Stimulated activated CD4-positive, alpha-beta T cell treated with anti-CD3 and anti-CD28 coated beads, Interleukin-12 subunit alpha, Interleukin-12 subunit beta, amount 100 ng/mL, for 24 hours (primary cell): Measurements from ENCODE around the gene CACNA1G.

ENCODE experiments used
- DNase-seq, 2 experiments: peaks; one replicate each; pipeline ENCODE4 v3.0.0-alpha.2; 2020; ENCODE audit warnings: low read depth in 2 of 2

The CACNA1G gene

DNA sequence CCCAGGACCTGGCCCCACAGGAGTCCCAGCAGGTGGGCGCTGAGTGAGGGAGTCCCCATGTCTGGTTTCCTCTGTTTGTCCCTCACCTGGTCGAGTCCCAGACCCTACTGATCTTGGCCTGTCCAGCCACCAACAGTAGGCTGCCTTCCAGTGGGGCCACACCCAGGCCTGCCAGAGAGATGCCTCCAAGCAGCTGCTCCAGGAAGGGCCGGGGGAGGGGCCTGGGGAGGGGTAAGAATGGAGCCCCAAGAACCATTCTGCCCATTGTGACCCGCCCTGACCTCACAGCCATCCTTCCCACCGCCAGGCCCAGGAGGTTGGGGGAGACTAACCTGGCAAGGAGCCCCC, 12.8 kb upstream of the CACNA1G start:
- DNase-seq = no peak

DNA sequence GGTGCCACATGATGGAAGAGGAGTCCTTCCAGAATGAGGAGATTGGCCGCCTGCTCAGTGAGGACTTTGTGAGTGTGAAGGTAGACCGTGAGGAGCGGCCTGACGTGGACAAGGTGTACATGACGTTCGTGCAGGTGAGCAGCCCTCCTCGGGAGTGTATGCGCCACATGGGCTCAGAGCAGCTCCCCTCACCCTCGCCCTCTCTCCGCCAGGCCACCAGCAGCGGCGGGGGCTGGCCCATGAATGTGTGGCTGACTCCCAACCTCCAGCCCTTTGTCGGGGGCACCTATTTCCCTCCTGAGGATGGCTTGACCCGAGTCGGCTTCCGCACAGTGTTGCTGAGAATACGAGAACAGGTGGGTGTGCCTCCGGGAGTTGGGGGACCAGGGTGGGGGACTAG, 11.7 kb upstream of the CACNA1G start:
- no peak for DNase-seq

DNA sequence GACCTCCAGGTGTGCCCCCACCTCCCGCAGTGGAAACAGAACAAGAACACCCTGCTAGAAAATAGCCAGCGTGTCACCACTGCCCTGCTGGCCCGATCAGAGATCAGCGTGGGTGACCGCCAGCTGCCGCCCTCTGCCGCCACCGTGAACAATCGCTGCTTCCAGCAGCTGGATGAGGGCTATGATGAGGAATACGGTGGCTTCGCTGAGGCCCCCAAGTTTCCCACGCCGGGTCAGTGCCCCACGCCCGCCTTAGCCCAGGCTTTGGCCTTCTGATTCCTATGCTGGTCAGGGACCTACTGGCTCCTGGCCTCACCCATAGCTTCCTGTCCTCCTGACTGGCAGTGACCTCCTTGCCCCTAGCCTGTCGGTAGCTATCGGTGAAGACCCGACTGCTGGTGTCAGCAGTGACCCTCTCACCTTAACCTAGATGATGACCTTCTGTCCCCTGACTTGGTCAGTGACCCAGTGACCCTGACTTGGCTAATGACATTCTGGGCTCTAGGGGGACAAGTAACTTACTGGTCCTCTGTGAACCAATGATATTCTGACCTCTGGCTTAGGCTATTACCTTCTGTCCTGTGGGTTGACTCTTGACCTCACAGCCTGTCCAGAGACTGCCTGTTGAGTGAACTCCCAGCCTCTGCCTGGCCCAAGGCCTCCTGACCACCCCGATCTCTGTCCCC, 11.1 kb upstream of the CACNA1G start:
- DNase-seq = no peak

DNA sequence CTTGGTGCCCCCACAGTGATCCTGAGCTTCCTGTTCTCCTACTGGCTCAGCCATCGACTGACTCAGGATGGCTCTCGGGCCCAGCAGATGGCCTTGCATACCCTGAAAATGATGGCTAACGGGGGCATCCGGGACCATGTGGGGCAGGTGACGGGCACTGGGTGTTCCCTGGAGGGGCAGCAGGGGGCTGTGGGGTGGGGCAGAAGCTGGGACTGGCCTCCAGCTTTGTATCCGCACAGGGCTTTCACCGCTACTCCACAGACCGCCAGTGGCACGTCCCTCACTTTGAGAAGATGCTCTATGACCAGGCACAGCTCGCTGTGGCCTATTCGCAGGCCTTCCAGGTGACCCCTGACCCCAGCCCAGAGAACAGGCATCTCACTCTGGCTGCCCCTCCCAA, 10.5 kb upstream of the CACNA1G start:
- no peak for DNase-seq

GRCh38 chr17:50550661-50551432, 9.7 kb upstream of the CACNA1G start:
- no peak for DNase-seq

GRCh38 chr17:50551433-50551815, 9.1 kb upstream of the CACNA1G start:
- no peak for DNase-seq

GRCh38 chr17:50551884-50552283, 8.6 kb upstream of the CACNA1G start:
- no peak for DNase-seq

- DNase-seq = no peak
Observed at GRCh38 chr17:50554201-50554600, 6.3 kb upstream of the CACNA1G start.

DNA sequence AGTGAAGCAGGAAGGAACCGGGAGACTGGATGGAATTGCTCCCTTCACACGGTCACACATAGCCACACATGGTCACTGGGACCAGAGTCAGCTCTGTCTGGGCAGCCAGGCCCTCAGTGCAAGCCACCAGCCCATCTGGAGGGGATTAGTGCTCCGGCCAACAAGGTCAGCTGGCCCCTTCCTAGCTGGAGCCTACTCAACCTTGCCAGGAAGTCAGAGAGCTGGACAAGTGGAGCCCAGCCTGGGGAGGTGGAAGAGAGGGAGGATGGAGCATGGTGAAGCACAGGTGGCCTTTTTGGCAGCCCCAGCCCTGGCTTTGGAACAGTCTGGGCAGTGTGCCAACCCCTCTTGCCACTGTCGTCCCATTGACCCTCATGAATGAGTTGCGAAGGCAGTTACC, 3.7 kb upstream of the CACNA1G start:
- DNase-seq = no peak

GRCh38 chr17:50557630-50558029, 2.9 kb upstream of the CACNA1G start:
- no peak for DNase-seq

DNA sequence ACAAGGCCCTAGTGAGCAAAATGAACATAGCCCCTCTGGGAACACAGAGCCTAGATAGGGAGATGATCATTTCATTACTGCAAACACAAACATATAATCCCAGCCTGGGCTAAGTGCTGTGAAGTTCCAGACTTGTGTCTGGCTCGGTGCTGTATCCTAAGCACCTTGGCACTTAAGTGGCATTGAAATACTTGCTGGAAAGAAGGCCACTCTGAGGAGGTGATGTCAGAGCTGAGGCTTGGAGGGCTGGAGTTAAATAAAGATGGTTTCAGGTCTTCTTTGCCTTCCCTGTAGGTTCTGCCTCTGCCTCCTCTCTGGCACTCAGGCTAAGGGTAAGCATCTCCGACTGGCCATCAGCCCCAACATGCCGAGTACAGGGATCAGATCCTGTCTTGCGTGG, 2.4 kb upstream of the CACNA1G start:
- DNase-seq = no peak

DNA sequence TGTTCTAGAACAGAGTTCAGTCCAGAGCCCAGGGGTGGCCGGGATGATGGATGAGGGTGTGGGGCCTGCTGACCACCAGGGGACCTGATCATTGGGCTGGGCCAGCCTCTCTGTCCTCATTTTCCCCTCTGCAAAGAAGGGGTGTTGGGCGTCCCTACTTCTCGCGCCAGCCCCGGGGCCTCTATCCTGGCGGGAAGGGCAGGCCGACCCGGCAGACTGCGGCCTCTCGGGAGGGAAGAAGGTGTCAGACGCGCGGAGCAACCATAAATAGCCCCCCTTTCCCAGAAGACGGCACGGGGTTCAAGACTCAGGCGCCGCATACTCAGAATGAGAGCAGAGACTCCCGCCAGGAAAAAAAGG, 2.0 kb upstream of the CACNA1G start:
- no peak for DNase-seq

GRCh38 chr17:50558941-50559614, 1.4 kb upstream of the CACNA1G start:
- peak in 1 of 2 experiments; percentile 28 for DNase-seq

DNA sequence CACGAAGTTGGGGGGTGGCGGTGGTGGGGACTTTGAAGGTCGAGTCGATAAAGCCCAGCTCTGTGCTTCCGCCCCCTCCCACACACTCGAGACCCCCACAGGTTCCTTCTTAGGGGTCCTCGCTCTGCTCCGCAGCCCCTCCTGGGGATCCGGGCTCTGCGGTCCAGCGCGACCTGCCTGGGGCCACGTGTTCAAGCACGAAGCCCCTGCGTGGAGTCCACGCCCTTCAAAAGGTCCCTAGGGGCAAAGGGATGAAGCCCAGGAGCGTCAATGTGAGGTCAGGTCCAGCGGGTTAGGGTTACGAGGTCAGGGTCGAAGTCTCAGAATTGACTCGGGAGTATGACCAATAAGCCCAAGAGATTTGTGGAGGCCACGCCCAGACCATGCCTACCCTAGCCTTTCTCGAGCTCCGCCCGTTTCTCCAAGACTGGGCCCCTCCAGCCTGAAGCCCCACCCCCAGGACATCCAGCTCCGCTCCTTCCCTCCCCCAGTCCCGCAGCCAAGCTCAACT, 786 bp upstream of the CACNA1G start:
- DNase-seq = peak in 1 of 2 experiments; percentile 29

GRCh38 chr17:50560931-50561745, 623 bp downstream of the CACNA1G start:
- no peak for DNase-seq

GRCh38 chr17:50561746-50562141, 1.2 kb downstream of the CACNA1G start:
- DNase-seq = no peak

GRCh38 chr17:50562242-50563091, 2.0 kb downstream of the CACNA1G start:
- DNase-seq = no peak

DNA sequence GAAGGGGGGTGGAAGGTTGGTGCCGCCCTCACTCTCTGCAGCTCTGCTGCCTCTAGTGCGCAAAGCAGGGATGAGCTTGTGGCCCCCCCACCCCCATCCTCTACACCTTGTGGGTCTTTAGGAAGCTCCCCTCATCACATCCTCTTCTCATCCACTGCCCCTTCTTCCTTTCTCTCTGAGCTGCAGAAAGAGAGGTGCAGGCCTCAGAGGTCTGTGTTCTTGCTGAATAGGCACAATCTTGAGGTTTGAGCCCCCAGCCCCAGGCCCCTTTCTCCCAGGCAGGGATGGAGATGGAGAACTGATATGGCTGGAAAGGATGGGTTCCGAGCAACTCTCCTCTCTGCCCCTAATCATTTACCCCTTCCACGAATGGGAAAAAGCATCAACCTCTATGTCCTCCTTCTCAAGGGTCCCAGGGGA, 2.6 kb downstream of the CACNA1G start:
- DNase-seq = no peak

GRCh38 chr17:50564916-50565315, 4.4 kb downstream of the CACNA1G start:
- DNase-seq = no peak

GRCh38 chr17:50565402-50566350, 5.2 kb downstream of the CACNA1G start:
- no peak for DNase-seq
